HEK293 (cell line): ENCODE results near the gene DOCK8.

Experiments used
- CTCF ChIA-PET: fragments of 350-600 bp; formaldehyde crosslinking; extraction: SDS; loops from one replicate; lab custom pipeline; 2021; ENCODE audit warnings: antibody characterized with exemption; lab: Yijun Ruan, JAX
- POLR2A ChIA-PET: fragments of 300-600 bp; formaldehyde crosslinking; extraction: SDS; loops from one replicate; lab custom pipeline; 2020; ENCODE audit warnings: antibody characterized with exemption, inconsistent platforms; lab: Yijun Ruan, JAX
- H3K27ac ChIP-seq: fragments of 200-500 bp; sonication (Bioruptor generic); 2 replicates; pipeline ENCODE4 v1.5.1; 2014; ENCODE audit warnings: low read depth, low read length, control low read depth, inconsistent platforms; ENCODE audit errors: extremely low read depth
- H3K36me3 ChIP-seq, 2 experiments: fragments of 200-500 bp in 1 of 2; sonication (Bioruptor generic) in 1 of 2; 1 replicate in 1 of 2; 2 replicates in 1 of 2; pipeline ENCODE4 v1.5.1; 2014 to 2017; ENCODE audit warnings: inconsistent platforms in 2 of 2, low read length in 2 of 2; ENCODE audit not compliant: control insufficient read depth in 2 of 2, insufficient read depth in 1 of 2
- H3K4me1 ChIP-seq: fragments of 200-500 bp; sonication (Bioruptor generic); 2 replicates; pipeline ENCODE4 v1.5.1; 2014; ENCODE audit warnings: mild to moderate bottlenecking, low read length, inconsistent platforms; ENCODE audit not compliant: control insufficient read depth, insufficient read depth
- H3K4me3 ChIP-seq: 2 replicates; pipeline ENCODE4 v1.5.1; 2011; ENCODE audit warnings: low read depth, mild to moderate bottlenecking, control low read depth, low read length, moderate library complexity
- H3K9me3 ChIP-seq: fragments of 200-500 bp; sonication (Bioruptor generic); 2 replicates; pipeline ENCODE4 v1.5.1; 2014; ENCODE audit warnings: low read depth, low read length, inconsistent platforms; ENCODE audit not compliant: control insufficient read depth, insufficient read depth
- ELK4 ChIP-seq: IDR thresholded peaks from 2 replicates; pipeline ENCODE4 v1.6.1; 2011; ENCODE audit warnings: mild to moderate bottlenecking, low read depth, low read length, borderline replicate concordance
- GLIS2 ChIP-seq: fragments of 450-650 bp; formaldehyde crosslinking; IDR thresholded peaks from 2 replicates; pipeline ENCODE4 v1.5.1; 2016; ENCODE audit warnings: missing biosample characterization, missing genetic modification characterization
- INSM2 ChIP-seq: fragments of 450-650 bp; formaldehyde crosslinking; IDR thresholded peaks from 2 replicates; pipeline ENCODE4 v1.5.1; 2016; ENCODE audit warnings: missing biosample characterization, missing genetic modification characterization
- KLF16 ChIP-seq: fragments of 450-650 bp; formaldehyde crosslinking; IDR thresholded peaks from 2 replicates; pipeline ENCODE4 v1.5.1; 2017; ENCODE audit warnings: missing biosample characterization, missing genetic modification characterization
- PRDM4 ChIP-seq: fragments of 450-650 bp; formaldehyde crosslinking; IDR thresholded peaks from 2 replicates; pipeline ENCODE4 v1.5.1; 2017; ENCODE audit warnings: missing biosample characterization, missing genetic modification characterization
- SP7 ChIP-seq: fragments of 450-650 bp; formaldehyde crosslinking; IDR thresholded peaks from 2 replicates; pipeline ENCODE4 v1.5.1; 2016; ENCODE audit warnings: missing biosample characterization, missing genetic modification characterization
- TCF7L2 ChIP-seq: IDR thresholded peaks from 2 replicates; pipeline ENCODE4 v1.6.1; 2011; ENCODE audit warnings: low read depth, mild to moderate bottlenecking, inconsistent platforms, low read length, moderate library complexity, borderline replicate concordance
- ZBTB21 ChIP-seq: fragments of 450-650 bp; formaldehyde crosslinking; IDR thresholded peaks from 2 replicates; pipeline ENCODE4 v1.5.1; 2017; ENCODE audit warnings: missing biosample characterization, missing genetic modification characterization
- ZBTB49 ChIP-seq: fragments of 450-650 bp; formaldehyde crosslinking; IDR thresholded peaks from 2 replicates; pipeline ENCODE4 v1.5.1; 2016; ENCODE audit warnings: missing biosample characterization, missing genetic modification characterization, low read depth
- ZNF157 ChIP-seq: fragments of 450-650 bp; formaldehyde crosslinking; IDR thresholded peaks from 2 replicates; pipeline ENCODE4 v1.5.1; 2016; ENCODE audit warnings: missing biosample characterization, missing genetic modification characterization
- ZNF274 ChIP-seq, 2 experiments: fragments of 200-500 bp in 1 of 2; fragments of 450-650 bp in 1 of 2; sonication (Bioruptor generic) in 1 of 2; formaldehyde crosslinking in 1 of 2; IDR thresholded peaks; 2 replicates each; pipeline versions ENCODE4 v1.5.1 to v1.6.1; 2014 to 2016; ENCODE audit warnings: borderline replicate concordance in 1 of 2, inconsistent platforms in 1 of 2, low read length in 1 of 2, missing biosample characterization in 1 of 2, missing genetic modification characterization in 1 of 2
- ZNF280D ChIP-seq: fragments of 450-650 bp; formaldehyde crosslinking; IDR thresholded peaks from 2 replicates; pipeline ENCODE4 v1.5.1; 2016; ENCODE audit warnings: missing biosample characterization, missing genetic modification characterization
- ZNF324 ChIP-seq: fragments of 450-650 bp; formaldehyde crosslinking; IDR thresholded peaks from 2 replicates; pipeline ENCODE4 v1.5.1; 2016; ENCODE audit warnings: missing biosample characterization, missing genetic modification characterization
- ZNF350 ChIP-seq: fragments of 450-650 bp; formaldehyde crosslinking; IDR thresholded peaks from 2 replicates; pipeline ENCODE4 v1.5.0; 2017; ENCODE audit warnings: missing biosample characterization, mild to moderate bottlenecking, missing genetic modification characterization
- ZNF404 ChIP-seq: fragments of 450-650 bp; formaldehyde crosslinking; IDR thresholded peaks from 2 replicates; pipeline ENCODE4 v1.5.1; 2017; ENCODE audit warnings: missing biosample characterization, missing genetic modification characterization
- ZNF488 ChIP-seq: fragments of 450-650 bp; formaldehyde crosslinking; IDR thresholded peaks from 2 replicates; pipeline ENCODE4 v1.5.1; 2016; ENCODE audit warnings: missing biosample characterization, missing genetic modification characterization
- ZNF785 ChIP-seq: fragments of 450-650 bp; formaldehyde crosslinking; IDR thresholded peaks from 2 replicates; pipeline ENCODE4 v1.5.1; 2016; ENCODE audit warnings: missing biosample characterization, missing genetic modification characterization

DOCK8 gene

GRCh38 chr9:503326-503725, 288.7 kb downstream of the DOCK8 start:
- H3K4me1 ChIP-seq = peaks cover 4% of the 10 kb centered on the region; the same call in 1 of the 2 replicates
- H3K36me3 ChIP-seq = no peaks in the 10 kb centered on the region
- POLR2A ChIA-PET = interaction anchor here (0.6 kb wide), 1 partner anchor 106 kb away, joined by 5 read pairs; no protein-coding TSS in a partner anchor
- H3K27ac ChIP-seq = no peak overlapping the region
- H3K4me3 ChIP-seq = no peak overlapping the region
- no peak for TF ChIP-seq PRDM4 (tag by site-specific recombination)
- no peak for TF ChIP-seq KLF16 (tag by site-specific recombination)
- TF ChIP-seq ZNF274 (IDR thresholded peaks at IDR 0.05; ENCODE audit: low read length) = no peak
- no peak for TF ChIP-seq ZNF274 (tag by site-specific recombination; IDR thresholded peaks at IDR 0.05; ENCODE audit: borderline replicate concordance)
- no peak for TF ChIP-seq ZNF488 (tag by site-specific recombination)
- no peak for TF ChIP-seq ELK4
- no peak for TF ChIP-seq ZNF157 (tag by site-specific recombination)
- TF ChIP-seq ZBTB49 (tag by site-specific recombination) = no peak
- no peak for TF ChIP-seq ZBTB21 (tag by site-specific recombination)
- no peak for TF ChIP-seq INSM2
- TF ChIP-seq ZNF324 (tag by site-specific recombination) = no peak
- no peak for TF ChIP-seq GLIS2 (tag by site-specific recombination)
- no peak for TF ChIP-seq SP7 (tag by site-specific recombination)
- TF ChIP-seq ZNF350 (tag by site-specific recombination) = no peak
- TF ChIP-seq ZNF280D = no peak
- TF ChIP-seq ZNF785 (tag by site-specific recombination) = no peak
- TF ChIP-seq TCF7L2 = no peak
- no peak for TF ChIP-seq ZNF404 (tag by site-specific recombination)
- TF ChIP-seq, all 188 proteins: peak for 0
- no peaks in the 10 kb centered on the region for H3K9me3 ChIP-seq
- CTCF ChIA-PET = interaction anchor here (1.5 kb wide), 1 partner anchor 8 kb away, joined by 5 read pairs; no protein-coding TSS in a partner anchor
